ENCODE measurements around the gene CRADD.
"Not testable (repeated sequence)": the region's sequence is repeated elsewhere in the genome, so short reads cannot be mapped to it uniquely, and the experiment has no call there.

CRADD gene

GRCh38 chr12:93857279-93857938, 180.2 kb downstream of the CRADD start:
- Histone ChIP-seq H3K4me1 (ENCODE audit: control insufficient read depth, insufficient read depth, low read length, poor library complexity, severe bottlenecking) (no peaks in the 10 kb centered on the region), H3K27ac (ENCODE audit: low read depth, low read length, severe bottlenecking) (no peak overlapping the region), H3K36me3 (ENCODE audit: control insufficient read depth, insufficient read depth, low read length) (no peaks in the 10 kb centered on the region), H3K4me3 (ENCODE audit: extremely low read depth, insufficient read depth, low read length, poor library complexity, severe bottlenecking) (no peak overlapping the region), H3K9me3 (ENCODE audit: control insufficient read depth, low read length) (no peaks in the 10 kb centered on the region)
- WGBS, 2 experiments (ENCODE audit: insufficient coverage in 2 of 2), result 68 to 100% methylated on average over 2 of the region's 5 CpGs

GRCh38 chr12:93857991-93858447, 180.8 kb downstream of the CRADD start:
- no peak overlapping the region for H3K4me3 ChIP-seq (ENCODE audit: extremely low read depth, insufficient read depth, low read length, poor library complexity, severe bottlenecking)
- WGBS, 2 experiments (ENCODE audit: insufficient coverage in 2 of 2), result 91 to 100% methylated on average over 2 of the region's 2 CpGs
- H3K27ac ChIP-seq (ENCODE audit: low read depth, low read length, severe bottlenecking), result no peak overlapping the region
- H3K36me3 ChIP-seq (ENCODE audit: control insufficient read depth, insufficient read depth, low read length), result no peaks in the 10 kb centered on the region
- no peaks in the 10 kb centered on the region for H3K9me3 ChIP-seq (ENCODE audit: control insufficient read depth, low read length)
- no peaks in the 10 kb centered on the region for H3K4me1 ChIP-seq (ENCODE audit: control insufficient read depth, insufficient read depth, low read length, poor library complexity, severe bottlenecking)

- Histone ChIP-seq H3K27ac (ENCODE audit: low read depth, low read length, severe bottlenecking) (no peak overlapping the region), H3K36me3 (ENCODE audit: control insufficient read depth, insufficient read depth, low read length) (no peaks in the 10 kb centered on the region), H3K4me3 (ENCODE audit: extremely low read depth, insufficient read depth, low read length, poor library complexity, severe bottlenecking) (no peak overlapping the region), H3K9me3 (ENCODE audit: control insufficient read depth, low read length) (peaks cover 9% of the 10 kb centered on the region), H3K4me1 (ENCODE audit: control insufficient read depth, insufficient read depth, low read length, poor library complexity, severe bottlenecking) (no peaks in the 10 kb centered on the region)
- WGBS, 2 experiments (ENCODE audit: insufficient coverage in 2 of 2), result 91 to 100% methylated on average over 2 to 4 of the region's 7 CpGs
Observed at GRCh38 chr12:93860668-93861373, 183.6 kb downstream of the CRADD start.

DNA sequence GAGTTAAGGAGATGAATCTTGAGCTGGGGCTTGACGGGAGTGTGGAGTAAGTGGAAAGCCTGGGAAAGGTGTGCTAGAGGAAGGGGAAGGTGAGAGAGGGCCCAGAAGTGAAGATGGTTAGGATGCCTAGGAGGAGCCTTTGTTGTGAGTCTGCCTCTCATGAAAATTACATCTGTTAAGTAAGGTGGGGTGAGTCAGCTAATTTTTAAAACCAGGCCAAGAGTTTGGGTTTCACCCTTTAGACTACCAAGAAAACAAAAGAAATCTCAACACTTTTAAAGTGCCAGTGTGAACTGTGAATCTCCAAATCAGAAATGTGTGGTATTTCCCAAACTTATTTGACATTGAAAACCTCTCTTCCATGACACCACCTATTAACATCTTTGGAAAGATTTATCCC, 185.2 kb downstream of the CRADD start:
- no peaks in the 10 kb centered on the region for H3K36me3 ChIP-seq (ENCODE audit: control insufficient read depth, insufficient read depth, low read length)
- no peak overlapping the region for H3K27ac ChIP-seq (ENCODE audit: low read depth, low read length, severe bottlenecking)
- no peak overlapping the region for H3K4me3 ChIP-seq (ENCODE audit: extremely low read depth, insufficient read depth, low read length, poor library complexity, severe bottlenecking)
- no peaks in the 10 kb centered on the region for H3K4me1 ChIP-seq (ENCODE audit: control insufficient read depth, insufficient read depth, low read length, poor library complexity, severe bottlenecking)
- H3K9me3 ChIP-seq (ENCODE audit: control insufficient read depth, low read length), result peaks cover 13% of the 10 kb centered on the region
- 93% methylated on average over 1 of the region's 1 CpG; no CpG with 5 or more reads in 1 of the 2 experiments for WGBS, 2 experiments (ENCODE audit: insufficient coverage in 2 of 2)

- Histone ChIP-seq H3K4me3 (ENCODE audit: extremely low read depth, insufficient read depth, low read length, poor library complexity, severe bottlenecking) (no peak overlapping the region), H3K36me3 (ENCODE audit: control insufficient read depth, insufficient read depth, low read length) (no peaks in the 10 kb centered on the region), H3K4me1 (ENCODE audit: control insufficient read depth, insufficient read depth, low read length, poor library complexity, severe bottlenecking) (no peaks in the 10 kb centered on the region), H3K27ac (ENCODE audit: low read depth, low read length, severe bottlenecking) (no peak overlapping the region), H3K9me3 (ENCODE audit: control insufficient read depth, low read length) (peaks cover 19% of the 10 kb centered on the region)
- no CpG with 5 or more reads among the region's 1 CpG for WGBS, 2 experiments (ENCODE audit: insufficient coverage in 2 of 2)
Observed at GRCh38 chr12:93865751-93866150, 188.6 kb downstream of the CRADD start.

GRCh38 chr12:93868771-93869170, 191.6 kb downstream of the CRADD start:
- Histone ChIP-seq H3K4me3 (ENCODE audit: extremely low read depth, insufficient read depth, low read length, poor library complexity, severe bottlenecking) (no peak overlapping the region), H3K9me3 (ENCODE audit: control insufficient read depth, low read length) (peaks cover 29% of the 10 kb centered on the region)

DNA sequence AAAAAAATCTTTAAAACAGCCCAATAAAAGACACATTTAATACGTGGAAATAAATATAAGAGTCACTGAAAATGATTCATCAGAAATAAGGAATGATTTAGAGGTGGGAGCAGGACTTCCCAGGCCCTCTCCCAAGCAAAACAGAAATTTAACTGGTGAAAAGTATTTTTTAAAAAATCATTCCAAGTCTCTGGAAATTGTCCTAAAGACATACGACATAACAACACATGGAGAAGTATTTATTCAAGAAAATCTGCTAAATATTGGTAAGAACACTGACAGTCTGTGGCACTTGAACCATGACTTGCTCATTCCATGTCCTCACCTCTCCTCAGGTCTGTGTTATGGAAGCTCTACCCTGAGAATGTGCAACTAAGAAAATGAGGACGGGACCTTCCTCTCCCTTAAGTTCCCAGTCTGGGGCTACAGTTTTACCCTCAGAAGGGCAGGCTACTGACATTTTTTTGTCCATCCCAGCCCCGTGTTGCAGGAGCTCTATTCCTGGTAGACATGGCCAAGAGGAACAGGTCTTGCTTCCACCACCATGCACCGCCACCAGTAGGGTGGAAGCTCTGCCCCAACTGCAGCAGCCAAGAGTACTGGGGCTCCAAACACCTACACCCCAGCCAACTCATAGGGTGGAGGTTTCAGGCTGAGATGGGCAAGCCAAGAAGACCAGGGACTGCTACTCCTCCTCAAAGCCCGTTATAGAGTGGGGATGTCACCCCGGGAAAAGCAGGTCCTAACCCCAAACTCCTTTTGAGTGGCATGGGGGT, 193.0 kb downstream of the CRADD start:
- no peaks in the 10 kb centered on the region for H3K36me3 ChIP-seq (ENCODE audit: control insufficient read depth, insufficient read depth, low read length)
- no peak overlapping the region for H3K4me3 ChIP-seq (ENCODE audit: extremely low read depth, insufficient read depth, low read length, poor library complexity, severe bottlenecking)
- H3K9me3 ChIP-seq (ENCODE audit: control insufficient read depth, low read length), result peaks cover 26% of the 10 kb centered on the region
- H3K27ac ChIP-seq (ENCODE audit: low read depth, low read length, severe bottlenecking), result no peak overlapping the region
- H3K4me1 ChIP-seq (ENCODE audit: control insufficient read depth, insufficient read depth, low read length, poor library complexity, severe bottlenecking), result no peaks in the 10 kb centered on the region
- WGBS, 2 experiments (ENCODE audit: insufficient coverage in 2 of 2), result 90 to 96% methylated on average over 3 of the region's 7 CpGs

More at GRCh38 chr12:93868771-93869170, 191.6 kb downstream of the CRADD start:
- Histone ChIP-seq H3K36me3 (ENCODE audit: control insufficient read depth, insufficient read depth, low read length) (no peaks in the 10 kb centered on the region), H3K27ac (ENCODE audit: low read depth, low read length, severe bottlenecking) (no peak overlapping the region), H3K4me1 (ENCODE audit: control insufficient read depth, insufficient read depth, low read length, poor library complexity, severe bottlenecking) (no peaks in the 10 kb centered on the region)

DNA sequence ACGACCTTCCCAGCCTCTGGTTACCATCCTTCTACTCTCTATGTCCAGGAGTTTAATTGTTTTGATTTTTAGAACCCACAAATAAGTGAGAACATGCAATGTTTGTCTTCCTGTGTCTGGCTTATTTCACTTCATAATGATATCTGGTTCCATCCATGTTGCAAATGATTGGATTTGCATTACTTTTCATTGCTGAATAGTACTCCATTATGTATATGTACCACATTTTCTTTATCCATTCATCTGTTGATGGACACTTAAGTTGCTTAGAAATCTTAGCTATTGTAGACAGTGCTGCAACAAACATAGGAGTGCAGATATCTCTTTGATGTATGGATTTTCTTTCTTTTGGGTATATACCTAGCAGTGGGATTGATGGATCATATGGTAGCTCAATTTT, 194.4 kb downstream of the CRADD start:
- H3K9me3 ChIP-seq (ENCODE audit: control insufficient read depth, low read length), result peaks cover 19% of the 10 kb centered on the region

GRCh38 chr12:93873561-93873960, 196.4 kb downstream of the CRADD start:
- H3K4me1 ChIP-seq (ENCODE audit: control insufficient read depth, insufficient read depth, low read length, poor library complexity, severe bottlenecking), result no peaks in the 10 kb centered on the region
- WGBS, 2 experiments (ENCODE audit: insufficient coverage in 2 of 2), result 76 to 97% methylated on average over 4 of the region's 5 CpGs
- no peak overlapping the region for H3K4me3 ChIP-seq (ENCODE audit: extremely low read depth, insufficient read depth, low read length, poor library complexity, severe bottlenecking)
- H3K36me3 ChIP-seq (ENCODE audit: control insufficient read depth, insufficient read depth, low read length), result no peaks in the 10 kb centered on the region
- H3K9me3 ChIP-seq (ENCODE audit: control insufficient read depth, low read length), result peaks cover 15% of the 10 kb centered on the region
- H3K27ac ChIP-seq (ENCODE audit: low read depth, low read length, severe bottlenecking), result no peak overlapping the region

More for the DNA sequence above, 194.4 kb downstream of the CRADD start:
- not testable (repeated sequence) for H3K27ac ChIP-seq (ENCODE audit: low read depth, low read length, severe bottlenecking); H3K4me1 ChIP-seq (ENCODE audit: control insufficient read depth, insufficient read depth, low read length, poor library complexity, severe bottlenecking); H3K4me3 ChIP-seq (ENCODE audit: extremely low read depth, insufficient read depth, low read length, poor library complexity, severe bottlenecking); H3K36me3 ChIP-seq (ENCODE audit: control insufficient read depth, insufficient read depth, low read length)
- no CpG with 5 or more reads among the region's 1 CpG for WGBS, 2 experiments (ENCODE audit: insufficient coverage in 2 of 2)

- H3K9me3 ChIP-seq (ENCODE audit: control insufficient read depth, low read length), result peaks cover 15% of the 10 kb centered on the region
- no peak overlapping the region for H3K27ac ChIP-seq (ENCODE audit: low read depth, low read length, severe bottlenecking)
- H3K36me3 ChIP-seq (ENCODE audit: control insufficient read depth, insufficient read depth, low read length), result no peaks in the 10 kb centered on the region
- peaks cover 7% of the 10 kb centered on the region for H3K4me1 ChIP-seq (ENCODE audit: control insufficient read depth, insufficient read depth, low read length, poor library complexity, severe bottlenecking)
- no CpG with 5 or more reads among the region's 1 CpG for WGBS, 2 experiments (ENCODE audit: insufficient coverage in 2 of 2)
- no peak overlapping the region for H3K4me3 ChIP-seq (ENCODE audit: extremely low read depth, insufficient read depth, low read length, poor library complexity, severe bottlenecking)
Observed at GRCh38 chr12:93875157-93875556, 198.0 kb downstream of the CRADD start.

Measured in mesodermal cell (in vitro differentiated cells).